Endothelial cell of umbilical vein (primary cell): Measurements from ENCODE around the gene OR14I1. TPM values are rescaled to one million over a fixed set of nuclear protein-coding genes. Genes with fewer than 3 reads are reported as not detected.

Source experiments
- BruUV-seq: library from RNA; stranded (reverse); fragments of 400-500 nt; replicated peaks from 2 replicates; lab custom pipeline; 2021; lab: Mats Ljungman, UMichigan
- CTCF ChIA-PET: fragments of 300-600, 350-600 bp; sonication (Branson Sonifier 250); formaldehyde crosslinking; loops from one replicate; lab custom pipeline; 2021; ENCODE audit warnings: antibody characterized with exemption, inconsistent platforms; lab: Charles Lee
- POLR2A ChIA-PET: fragments of 300-600, 350-600 bp; sonication (Branson Sonifier 250); formaldehyde crosslinking; loops from one replicate; lab custom pipeline; 2021; ENCODE audit warnings: antibody characterized with exemption, inconsistent platforms; lab: Charles Lee
- DNase-seq: peaks from one replicate; pipeline ENCODE4 v3.0.0-alpha.2; 2011; ENCODE audit warnings: low read depth, low spot score
- FAIRE-seq: peaks from 2 replicates; lab custom pipeline; 2011; peaks lifted over from hg19 to GRCh38; lab: Jason Lieb, UNC
- H2AFZ ChIP-seq: 2 replicates; pipeline ENCODE4 v1.6.0; 2012; ENCODE audit warnings: low read depth, low read length, control low read depth, inconsistent platforms
- H3K27ac ChIP-seq: 2 replicates; pipeline ENCODE4 v1.5.1; 2011; ENCODE audit warnings: low read depth, mild to moderate bottlenecking, control low read depth, low read length, moderate library complexity; ENCODE audit not compliant: insufficient read depth
- H3K27me3 ChIP-seq, 2 experiments: 2 replicates each; pipeline versions ENCODE4 v1.6.0 to v1.6.1; 2011; ENCODE audit warnings: low read length in 2 of 2, mixed read lengths in 1 of 2; ENCODE audit not compliant: control insufficient read depth in 2 of 2, insufficient read depth in 2 of 2
- H3K36me3 ChIP-seq, 2 experiments: 2 replicates in 1 of 2; 3 replicates in 1 of 2; pipeline ENCODE4 v1.5.1; 2011; ENCODE audit warnings: low read length in 2 of 2, mild to moderate bottlenecking in 1 of 2, moderate library complexity in 1 of 2; ENCODE audit not compliant: control insufficient read depth in 2 of 2, insufficient read depth in 2 of 2; ENCODE audit errors: extremely low read depth in 1 of 2
- H3K4me1 ChIP-seq: 3 replicates; pipeline ENCODE4 v1.5.1; 2011; ENCODE audit warnings: mild to moderate bottlenecking, low read length; ENCODE audit not compliant: control insufficient read depth, insufficient read depth; ENCODE audit errors: extremely low read depth
- H3K4me2 ChIP-seq: 2 replicates; pipeline ENCODE4 v1.6.1; 2011; ENCODE audit warnings: low read length, control low read depth, mixed read lengths; ENCODE audit not compliant: insufficient read depth
- H3K4me3 ChIP-seq, 3 experiments: fragments of 200-600 bp in 1 of 3; sonication (generic), shearing (Covaris generic) in 1 of 3; replicated peaks in 1 of 3; 2 replicates each; pipeline ENCODE4 v1.5.1; 2011 to 2016; ENCODE audit warnings: control low read depth in 3 of 3, low read length in 3 of 3, mild to moderate bottlenecking in 2 of 3, inconsistent platforms in 1 of 3, low read depth in 1 of 3, moderate library complexity in 1 of 3; ENCODE audit not compliant: insufficient read depth in 1 of 3
- H3K79me2 ChIP-seq: 2 replicates; pipeline ENCODE4 v1.6.0; 2012; ENCODE audit warnings: low read length, inconsistent platforms; ENCODE audit not compliant: control insufficient read depth, insufficient read depth
- H3K9ac ChIP-seq: replicated peaks from 2 replicates; pipeline ENCODE3; 2011; ENCODE audit warnings: low read length, control low read depth; ENCODE audit not compliant: insufficient read depth; ENCODE audit errors: extremely low read depth
- H3K9me1 ChIP-seq: replicated peaks from 3 replicates; pipeline ENCODE4 v1.6.0; 2011; ENCODE audit warnings: mild to moderate bottlenecking, low read length; ENCODE audit not compliant: control insufficient read depth, insufficient read depth; ENCODE audit errors: extremely low read depth
- H3K9me3 ChIP-seq: replicated peaks from 2 replicates; pipeline ENCODE4 v1.5.1; 2012; ENCODE audit warnings: low read length, inconsistent platforms; ENCODE audit not compliant: control insufficient read depth, insufficient read depth
- H4K20me1 ChIP-seq: replicated peaks from 2 replicates; pipeline ENCODE3; 2011; ENCODE audit warnings: mild to moderate bottlenecking, low read length; ENCODE audit not compliant: control insufficient read depth, insufficient read depth; ENCODE audit errors: extremely low read depth
- EZH2 ChIP-seq: IDR thresholded peaks from 2 replicates; pipeline ENCODE4 v1.6.1; 2012; ENCODE audit warnings: borderline replicate concordance, low read depth, mild to moderate bottlenecking, moderate library complexity, low read length, inconsistent platforms; ENCODE audit not compliant: severe bottlenecking
- FOS ChIP-seq: IDR thresholded peaks from 2 replicates; pipeline ENCODE4 v1.6.1; 2011; ENCODE audit warnings: mild to moderate bottlenecking, low read length, moderate library complexity, borderline replicate concordance; ENCODE audit not compliant: insufficient read depth
- GATA2 ChIP-seq: IDR thresholded peaks from 2 replicates; pipeline ENCODE4 v1.7.0; 2011; ENCODE audit warnings: low read depth, mild to moderate bottlenecking, moderate library complexity, mixed read lengths, low read length; ENCODE audit not compliant: insufficient read length, insufficient read depth
- JUN ChIP-seq: IDR thresholded peaks from 2 replicates; pipeline ENCODE4 v1.6.1; 2011; ENCODE audit warnings: borderline replicate concordance, low read depth; ENCODE audit not compliant: insufficient read length, insufficient read depth
- MYC ChIP-seq: IDR thresholded peaks from one replicate; pipeline ENCODE4 v1.6.1; 2011; ENCODE audit warnings: mild to moderate bottlenecking, low read depth, low read length
- POLR2A ChIP-seq: IDR thresholded peaks from 2 replicates; pipeline ENCODE4 v1.6.1; 2012; ENCODE audit warnings: low read depth, mild to moderate bottlenecking, control low read depth, low read length
- POLR2AphosphoS5 ChIP-seq: IDR thresholded peaks from 2 replicates; pipeline ENCODE4 v1.6.1; 2012; ENCODE audit warnings: low read depth, mild to moderate bottlenecking, control low read depth, low read length, moderate library complexity; ENCODE audit not compliant: insufficient read depth
- dilution Hi-C: fragments of 300-500 bp; cut with MboI; formaldehyde crosslinking; loops from one replicate; pipeline ENCODE4 v1.15.0; 2019; ENCODE audit warnings: low sequenced_read_pairs; ENCODE audit not compliant: extremely low pct_ligation_motif_present
- intact Hi-C: fragments of 100-400 bp; cut with micrococcal nuclease; formaldehyde crosslinking; loops from one replicate; pipeline ENCODE4 v1.10.0; 2022
- polyA plus RNA-seq, 4 experiments: library from polyadenylated mRNA; depleted of rRNA in 3 of 4; stranded (reverse) in 3 of 4; unstranded in 1 of 4; fragments of >200 nt; gene quantifications; 2 replicates each; pipeline versions ENCODE4 v1.2.1 to v1.2.3, GENCODE V29; 2011 to 2012; ENCODE audit warnings: missing spikeins in 1 of 4
- total RNA-seq: library from RNA; stranded (reverse); gene quantifications from 2 replicates; pipeline ENCODE4 v1.2.3, GENCODE V29; 2021
- TF ChIP-seq, protein P1 (sequence below), 2 donors: IDR thresholded peaks; 1 replicate in 1 of 2; 2 replicates in 1 of 2; pipeline ENCODE4 v1.5.1; 2011; ENCODE audit warnings: low read length in 2 of 2, mild to moderate bottlenecking in 2 of 2, moderate library complexity in 2 of 2, control low read depth in 1 of 2, inconsistent platforms in 1 of 2, low read depth in 1 of 2; ENCODE audit not compliant: insufficient read depth in 1 of 2; ENCODE audit errors: extremely low read depth in 1 of 2
- TF ChIP-seq, protein P2 (sequence below): IDR thresholded peaks from 2 replicates; pipeline ENCODE4 v1.6.1; 2011; ENCODE audit not compliant: insufficient read depth, insufficient read length

OR14I1 gene
- total and polyA plus RNA-seq, 2 donors (not counting 3 experiments of a cell fraction or from before 2014, with no cell fraction given), result not detected

DNA sequence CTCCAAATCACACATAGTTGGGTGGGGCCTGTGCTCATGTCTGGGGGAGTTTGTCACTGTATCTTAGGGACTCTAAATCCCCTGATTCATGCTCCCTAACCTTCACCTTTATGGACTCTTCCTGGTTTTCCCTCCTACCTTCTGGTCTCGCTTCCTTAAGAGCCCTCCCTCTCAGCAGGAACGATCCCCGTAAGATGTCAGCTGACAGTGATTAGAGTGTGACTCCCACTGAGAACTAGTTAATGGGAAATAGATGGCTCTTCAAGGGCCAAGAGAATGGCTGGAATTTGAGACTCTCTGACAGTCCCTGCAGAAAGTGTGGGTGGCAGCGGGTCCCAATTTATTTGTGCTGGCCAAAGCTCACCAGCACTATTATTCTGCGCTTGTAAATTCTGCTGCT, 31.0 kb upstream of the OR14I1 start:
- no peaks in the 10 kb centered on the region for H3K36me3 ChIP-seq
- no peaks in the 10 kb centered on the region for H3K27me3 ChIP-seq
- no peak overlapping the region for H3K9ac ChIP-seq
- ChIA-PET POLR2A (no interaction called here), CTCF (no interaction called here)
- H3K4me3 ChIP-seq, result no peak overlapping the region
- BruUV-seq, result no TSS peak
- dilution Hi-C loops, result no loop called here
- FAIRE-seq, result no peak
- no peaks in the 10 kb centered on the region for H3K79me2 ChIP-seq
- intact Hi-C loops, result no loop called here
- TF ChIP-seq POLR2AphosphoS5 (no peak), GATA2 (no peak), JUN (no peak), EZH2 (no peak), MYC (no peak), POLR2A (no peak), FOS (no peak)
- TF ChIP-seq, protein P1, sequence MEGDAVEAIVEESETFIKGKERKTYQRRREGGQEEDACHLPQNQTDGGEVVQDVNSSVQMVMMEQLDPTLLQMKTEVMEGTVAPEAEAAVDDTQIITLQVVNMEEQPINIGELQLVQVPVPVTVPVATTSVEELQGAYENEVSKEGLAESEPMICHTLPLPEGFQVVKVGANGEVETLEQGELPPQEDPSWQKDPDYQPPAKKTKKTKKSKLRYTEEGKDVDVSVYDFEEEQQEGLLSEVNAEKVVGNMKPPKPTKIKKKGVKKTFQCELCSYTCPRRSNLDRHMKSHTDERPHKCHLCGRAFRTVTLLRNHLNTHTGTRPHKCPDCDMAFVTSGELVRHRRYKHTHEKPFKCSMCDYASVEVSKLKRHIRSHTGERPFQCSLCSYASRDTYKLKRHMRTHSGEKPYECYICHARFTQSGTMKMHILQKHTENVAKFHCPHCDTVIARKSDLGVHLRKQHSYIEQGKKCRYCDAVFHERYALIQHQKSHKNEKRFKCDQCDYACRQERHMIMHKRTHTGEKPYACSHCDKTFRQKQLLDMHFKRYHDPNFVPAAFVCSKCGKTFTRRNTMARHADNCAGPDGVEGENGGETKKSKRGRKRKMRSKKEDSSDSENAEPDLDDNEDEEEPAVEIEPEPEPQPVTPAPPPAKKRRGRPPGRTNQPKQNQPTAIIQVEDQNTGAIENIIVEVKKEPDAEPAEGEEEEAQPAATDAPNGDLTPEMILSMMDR (IDR thresholded peaks at IDR 0.05; ENCODE audit: extremely low read depth in 1 of 2, insufficient read depth in 1 of 2, low read depth in 1 of 2, low read length in 2 of 2), result no peak
- TF ChIP-seq, protein P2, sequence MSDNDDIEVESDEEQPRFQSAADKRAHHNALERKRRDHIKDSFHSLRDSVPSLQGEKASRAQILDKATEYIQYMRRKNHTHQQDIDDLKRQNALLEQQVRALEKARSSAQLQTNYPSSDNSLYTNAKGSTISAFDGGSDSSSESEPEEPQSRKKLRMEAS, result no peak
- no peaks in the 10 kb centered on the region for H3K9me1 ChIP-seq
- H3K4me1 ChIP-seq, result no peaks in the 10 kb centered on the region
- no peak overlapping the region for H2AFZ ChIP-seq
- no peak overlapping the region for H3K4me2 ChIP-seq
- peaks cover 5% of the 10 kb centered on the region for H3K9me3 ChIP-seq
- no peak overlapping the region for H3K27ac ChIP-seq
- no peaks in the 10 kb centered on the region for H4K20me1 ChIP-seq
- DNase-seq, result no peak
